ENCODE measurements around the gene PTPRF. TPM values are rescaled to one million over a fixed set of nuclear protein-coding genes. Genes with fewer than 3 reads are reported as not detected.

PTPRF gene
- total RNA-seq, 1 experiment from 2014 or later: 11.6 TPM

DNA sequence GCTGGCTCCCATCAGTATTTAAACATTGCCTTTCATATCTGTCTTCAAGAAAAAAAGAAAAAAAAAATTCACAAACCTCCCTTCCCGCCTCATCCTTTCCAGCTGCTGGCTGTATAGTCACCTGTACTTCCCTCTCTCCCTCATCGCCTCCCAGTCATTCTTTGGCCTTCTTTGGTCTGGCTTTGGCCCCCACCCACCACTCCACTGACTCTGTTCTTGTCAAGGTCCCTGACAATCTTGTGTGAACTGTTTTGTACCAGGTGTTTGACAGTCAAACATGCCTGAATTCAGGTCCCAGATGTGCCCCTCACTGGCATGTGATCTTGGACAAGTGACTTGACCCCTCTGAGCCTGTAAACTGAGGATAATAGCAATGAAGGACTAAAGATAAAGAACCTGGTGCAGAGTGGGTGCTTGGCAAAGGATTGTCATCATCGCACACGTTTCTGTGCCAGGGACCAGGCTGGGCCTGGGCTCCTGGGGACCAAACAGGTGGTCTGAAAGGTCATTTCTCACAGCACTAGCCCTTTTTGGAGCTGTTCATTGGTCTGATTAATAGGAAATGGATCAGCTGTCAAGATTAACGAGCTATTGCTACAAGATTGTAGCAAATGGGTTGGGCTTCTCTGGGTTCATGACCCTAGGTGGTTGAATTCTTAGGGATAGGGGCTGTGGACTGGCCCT is 21.5 kb downstream of the PTPRF start:
- DNase-seq (ENCODE audit: low spot score): no peak

DNA sequence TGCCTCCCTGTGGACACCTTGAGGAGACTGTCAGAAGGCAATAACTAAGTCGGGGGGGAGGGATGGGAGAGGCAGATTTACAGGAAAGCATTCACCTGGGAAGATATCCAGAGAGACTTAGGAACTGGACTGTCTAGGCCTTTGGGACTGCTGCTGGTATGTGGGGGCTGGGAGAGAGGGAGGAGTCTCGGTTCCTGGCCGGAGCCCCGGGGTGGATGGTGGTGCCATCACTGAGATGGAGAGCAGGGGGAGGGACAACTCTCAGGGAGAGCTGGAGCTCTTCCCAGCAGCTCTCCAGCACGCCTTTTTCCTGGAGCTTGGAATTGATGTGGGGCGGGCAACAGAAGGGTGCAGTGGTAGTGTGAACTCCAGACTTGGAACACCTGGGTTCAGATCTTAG is 22.1 kb downstream of the PTPRF start:
- peak; percentile 30 for DNase-seq (ENCODE audit: low spot score)

DNA sequence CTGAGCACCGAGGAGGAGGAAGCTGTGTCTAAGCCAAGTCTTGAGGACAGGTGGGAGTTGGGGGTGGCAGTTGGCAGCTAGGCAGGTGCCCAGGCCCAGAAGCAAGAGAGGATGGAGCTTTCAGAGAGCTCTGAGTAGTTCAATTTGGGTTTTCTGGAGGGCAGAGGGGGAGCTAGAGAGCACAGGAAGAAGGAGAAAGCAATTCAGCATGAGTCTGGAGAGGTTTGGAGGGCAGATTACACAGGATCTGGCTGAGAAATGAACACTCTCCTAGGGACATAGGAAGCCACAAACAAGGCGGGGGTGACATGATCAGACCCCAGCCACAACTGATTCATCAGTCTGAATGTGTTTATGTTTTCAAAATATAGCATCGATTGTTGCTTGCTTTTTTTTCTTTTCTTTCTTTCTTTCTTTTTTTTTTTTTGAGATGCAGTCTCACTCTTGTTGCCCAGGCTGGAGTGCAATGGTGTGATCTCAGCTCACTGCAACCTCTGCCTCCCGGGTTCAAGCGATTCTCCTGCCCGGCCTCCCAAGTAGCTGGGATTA is 23.8 kb downstream of the PTPRF start:
- DNase-seq (ENCODE audit: low spot score): peak; percentile 64

DNA sequence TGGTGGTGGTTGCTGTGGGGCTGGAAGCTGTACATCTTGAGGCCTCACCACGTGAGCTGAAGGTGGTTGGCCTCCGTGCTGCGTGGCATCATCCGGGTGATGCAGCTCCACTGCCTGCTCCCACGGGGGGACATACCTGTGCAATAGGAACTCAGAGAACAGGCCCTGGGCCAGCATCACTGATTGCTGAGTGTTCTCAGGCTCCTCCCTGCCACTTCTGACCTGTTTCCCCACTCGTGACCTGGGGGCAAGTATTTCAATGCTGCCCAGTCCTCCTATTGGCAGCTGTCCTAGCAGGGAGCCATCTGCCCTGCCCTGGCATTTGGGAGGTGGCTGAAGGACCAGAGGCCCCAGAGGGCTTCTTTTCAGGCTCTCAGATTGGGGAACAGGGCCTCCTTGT is 26.1 kb downstream of the PTPRF start:
- DNase-seq (ENCODE audit: low spot score): no peak

DNA sequence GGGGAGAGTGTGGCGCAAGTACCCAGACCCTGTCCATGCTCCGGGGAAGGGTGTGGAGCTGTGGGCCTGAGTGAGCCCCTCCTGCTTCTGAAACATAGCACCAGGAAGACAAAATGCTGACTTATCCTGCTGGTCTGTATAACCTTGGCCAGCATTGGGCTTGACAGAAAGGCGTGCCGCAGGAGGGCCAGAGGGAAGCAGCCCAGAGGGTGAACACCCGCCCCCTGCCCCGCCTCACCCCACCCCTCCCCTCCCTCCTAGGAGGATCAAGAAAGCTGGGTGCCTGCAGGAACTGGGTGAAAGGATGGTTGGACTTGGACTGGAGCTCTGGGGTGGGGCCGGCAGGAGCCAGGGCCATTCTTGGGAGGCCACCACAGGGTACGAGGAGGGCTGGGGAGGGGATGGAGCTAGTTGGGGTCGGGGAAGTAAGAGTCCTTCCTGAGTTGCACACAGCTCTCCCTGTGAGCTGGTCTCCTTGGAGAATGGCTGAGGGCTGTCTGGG is 27.1 kb downstream of the PTPRF start:
- no peak for DNase-seq (ENCODE audit: low spot score)

DNA sequence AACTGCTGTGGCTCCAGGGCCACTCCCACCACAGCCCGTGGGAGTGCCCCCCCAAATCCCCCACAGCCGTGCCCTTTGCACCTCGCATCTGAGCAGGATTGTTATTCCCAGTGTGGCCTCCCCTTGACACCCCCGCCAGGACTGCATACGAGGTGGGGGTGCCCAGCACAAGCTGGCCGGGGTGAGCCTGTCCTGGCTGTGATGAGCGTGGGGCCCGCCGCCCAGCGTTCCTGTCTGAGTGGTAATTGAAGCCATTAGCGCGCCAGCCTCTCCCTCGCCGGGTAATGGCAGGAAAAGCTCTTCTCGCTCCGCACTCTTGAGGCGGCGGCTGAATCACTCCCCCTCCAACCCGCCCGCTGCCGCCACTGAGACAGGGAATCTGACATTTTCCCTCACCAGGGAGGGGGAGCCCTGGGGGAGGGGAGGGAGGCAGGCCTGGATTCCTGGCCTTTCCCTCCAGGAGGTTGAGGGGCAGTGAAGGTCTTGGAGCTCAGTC is 27.7 kb downstream of the PTPRF start:
- DNase-seq (ENCODE audit: low spot score): no peak

DNA sequence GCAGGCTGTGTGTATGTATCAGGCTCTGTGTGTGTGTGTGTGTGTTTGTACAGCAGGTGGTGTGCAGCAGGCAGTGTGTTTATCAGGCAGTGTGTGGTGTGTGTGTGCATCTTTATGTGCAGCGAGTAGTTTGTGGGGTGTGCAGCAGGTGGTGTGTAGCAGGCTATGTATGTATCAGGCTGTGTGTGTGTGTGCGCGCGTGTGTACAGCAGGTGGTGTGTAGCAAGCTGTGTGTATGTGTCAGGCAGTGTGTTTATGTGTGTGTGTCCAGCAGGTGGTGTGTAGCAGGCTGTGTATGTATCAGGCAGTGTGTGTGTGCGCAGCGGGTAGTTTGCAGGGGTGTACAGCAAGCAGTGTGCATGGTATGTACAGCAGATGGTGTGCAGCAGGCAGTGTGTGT is 29.0 kb downstream of the PTPRF start:
- no peak for DNase-seq (ENCODE audit: low spot score)

DNA sequence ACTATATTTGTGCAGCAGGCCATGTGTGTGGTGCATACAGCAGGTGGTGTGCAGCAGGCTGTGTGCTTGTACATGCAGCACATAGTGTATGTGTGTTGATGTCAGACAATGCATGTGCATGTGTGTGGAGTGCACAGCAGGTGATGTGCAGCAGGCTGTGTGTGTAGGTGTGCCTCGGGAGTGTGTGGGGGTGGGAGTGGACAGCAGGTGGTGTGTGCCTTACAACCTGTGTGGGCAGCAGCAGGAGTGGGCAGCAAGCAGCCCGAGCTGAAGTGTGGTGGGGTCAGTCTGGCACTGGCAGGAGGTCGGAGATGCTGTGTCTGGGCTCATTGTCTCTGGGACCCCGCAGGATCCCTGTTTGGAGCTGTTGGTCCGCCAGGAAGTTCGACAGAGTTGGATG is 29.6 kb downstream of the PTPRF start:
- no peak for DNase-seq (ENCODE audit: low spot score)

DNA sequence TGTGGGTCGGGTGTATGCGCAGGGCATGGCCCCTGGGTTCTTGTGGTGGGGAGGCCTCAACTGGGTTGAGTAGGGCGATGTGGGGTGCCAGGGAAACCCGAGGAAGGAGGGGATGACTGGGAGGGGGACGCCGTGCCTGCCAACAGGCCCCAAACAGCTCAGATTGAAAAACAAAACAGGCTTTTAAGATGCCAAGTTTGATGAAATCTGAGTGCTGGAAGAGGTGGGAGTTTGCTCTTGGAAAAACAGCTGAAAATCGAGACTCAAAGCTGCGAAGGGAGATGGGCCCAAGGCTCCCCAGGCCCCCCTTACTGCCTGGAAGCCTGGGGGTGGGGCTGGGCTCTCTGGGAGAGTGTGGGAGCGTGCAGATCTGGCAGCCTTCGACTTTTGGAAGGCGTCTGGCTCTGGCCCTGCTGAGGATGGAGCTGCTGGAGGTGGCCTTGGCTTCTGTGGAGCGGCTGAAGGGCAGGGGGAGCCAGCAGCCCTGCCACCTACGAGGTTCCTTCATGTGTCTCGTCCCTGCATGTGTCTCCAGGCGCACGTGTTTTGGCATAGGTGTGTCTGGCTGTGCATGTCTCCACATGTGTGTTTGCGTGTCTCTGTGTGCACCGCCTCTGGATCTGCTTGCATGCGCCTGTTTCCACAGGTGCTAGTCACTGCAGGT is 33.3 kb downstream of the PTPRF start:
- DNase-seq (ENCODE audit: low spot score): no peak

DNA sequence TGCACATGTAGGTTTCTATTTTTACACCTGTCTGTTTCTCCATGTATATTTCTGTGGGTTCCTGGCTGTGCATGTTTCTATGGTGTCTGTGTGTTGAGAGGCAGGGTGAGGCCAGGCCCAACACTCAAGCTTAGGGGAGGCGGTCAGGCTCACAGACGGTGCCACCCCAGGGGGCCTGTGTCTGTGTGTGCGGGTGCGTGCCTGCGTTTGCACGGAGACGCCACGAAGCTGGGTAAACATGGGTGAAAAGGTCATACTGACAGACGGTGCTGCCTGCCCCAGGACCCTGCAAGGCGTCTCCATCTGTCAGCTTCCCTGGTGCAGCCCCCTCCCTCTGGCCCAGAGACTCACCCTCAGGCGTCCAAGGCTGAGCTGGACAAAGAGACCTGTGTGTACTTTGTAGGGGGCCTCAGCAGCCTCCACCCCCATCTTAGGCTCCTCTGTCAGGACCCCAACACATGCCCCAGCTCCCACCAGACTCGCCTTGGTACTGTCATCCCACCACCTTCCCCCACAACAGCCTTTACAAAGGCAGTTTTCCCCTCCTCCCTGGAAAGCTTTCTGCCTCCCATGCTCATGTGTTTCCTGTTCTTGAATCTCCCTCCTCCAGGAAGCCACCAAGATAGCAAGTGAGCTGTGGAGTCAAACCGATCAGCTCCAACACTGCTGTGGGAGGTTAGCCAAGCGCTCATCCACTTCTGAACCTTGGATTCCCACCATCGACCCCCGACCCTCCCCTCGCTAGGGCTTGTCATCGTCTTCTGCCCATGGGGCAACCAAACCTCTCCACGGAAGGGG is 34.1 kb downstream of the PTPRF start:
- DNase-seq (ENCODE audit: low spot score): no peak

DNA sequence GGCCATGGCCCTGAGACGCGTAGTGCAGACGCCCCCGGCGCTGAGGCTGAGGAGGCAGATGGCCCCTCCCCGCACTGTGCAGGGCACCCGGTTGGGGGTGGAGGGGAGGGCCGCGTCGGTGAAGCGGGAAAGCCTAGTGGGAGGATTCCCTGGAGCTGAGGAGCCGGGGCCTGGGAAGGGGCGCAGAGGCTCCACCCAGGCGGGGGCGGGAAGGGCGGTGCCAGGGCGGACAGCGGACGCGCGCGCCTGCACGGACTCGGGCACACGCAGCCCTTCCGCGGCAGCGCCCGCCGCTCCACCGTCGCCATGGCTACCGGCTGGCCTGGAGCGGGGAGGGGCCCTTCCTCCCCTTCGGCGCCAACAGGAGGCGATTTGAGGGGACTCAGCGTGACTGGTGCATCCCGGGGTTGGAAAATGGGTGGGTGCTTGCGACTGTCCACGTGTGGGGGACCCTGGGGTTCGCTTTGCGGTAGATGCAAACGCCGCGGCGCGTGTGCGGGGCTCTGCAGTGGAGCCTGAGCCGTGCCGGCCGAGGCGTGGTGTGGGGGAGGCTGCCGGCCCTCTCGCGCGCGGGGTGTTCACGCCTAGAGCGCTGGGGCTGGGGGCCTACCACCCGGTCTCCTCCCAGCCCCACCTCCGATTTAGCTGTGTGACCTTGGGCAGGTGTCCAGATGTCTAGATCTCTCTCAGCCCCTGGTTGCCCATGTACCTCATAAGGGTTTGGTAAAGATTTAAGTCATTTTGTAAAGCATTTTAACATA is 35.1 kb downstream of the PTPRF start:
- DNase-seq (ENCODE audit: low spot score): no peak

DNA sequence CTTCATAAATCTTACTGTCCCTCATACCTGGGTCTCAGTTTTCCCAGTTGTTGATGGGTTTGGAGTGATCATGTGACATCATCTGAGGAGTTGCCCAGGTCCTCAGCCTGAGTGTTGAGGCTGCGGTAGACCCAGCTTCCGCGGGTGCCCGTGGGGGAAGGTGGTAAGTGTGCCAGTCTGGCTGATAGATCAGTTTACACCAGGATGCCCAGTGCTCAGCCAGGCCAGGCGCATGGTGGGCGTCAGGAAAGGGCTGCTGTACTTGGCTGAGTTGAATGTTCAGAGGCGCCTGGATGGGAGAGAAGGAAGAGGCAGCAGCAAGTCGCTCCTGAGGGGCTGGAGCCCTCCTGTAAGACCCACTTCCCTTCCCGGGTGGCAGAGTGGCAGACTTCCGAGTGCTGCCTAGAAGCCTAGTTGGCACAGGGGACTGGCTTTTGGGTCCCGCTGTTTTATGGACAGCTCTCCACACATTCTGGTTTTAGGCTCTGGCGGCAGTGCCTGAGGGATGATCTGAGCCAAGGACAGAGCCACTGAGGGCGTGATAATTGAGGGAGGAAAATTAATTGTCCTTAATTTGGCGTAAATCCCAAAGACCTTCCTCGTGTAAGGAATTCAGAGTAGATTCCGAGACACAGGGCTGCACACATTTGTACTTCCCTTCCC is 35.8 kb downstream of the PTPRF start:
- DNase-seq (ENCODE audit: low spot score): no peak

DNA sequence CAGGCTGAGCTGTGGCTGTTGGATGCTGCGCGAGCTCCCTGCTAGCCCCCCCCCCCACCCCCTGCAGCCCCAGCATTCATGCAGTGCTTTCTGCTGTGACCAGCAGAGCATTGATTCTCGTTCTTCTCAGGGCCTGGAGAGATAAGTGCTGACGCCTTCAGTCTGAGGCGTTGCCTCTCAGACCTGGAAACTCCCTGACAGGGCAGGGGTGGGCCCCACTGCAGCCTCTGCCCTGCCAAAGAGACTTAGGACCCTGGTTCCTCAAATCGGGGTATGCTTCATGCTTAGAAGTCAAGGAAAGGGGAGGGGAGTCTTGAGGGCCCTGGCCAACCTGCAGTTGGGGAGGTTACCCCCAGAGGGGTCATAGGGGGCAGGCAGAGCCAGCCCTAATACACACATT is 38.5 kb downstream of the PTPRF start:
- DNase-seq (ENCODE audit: low spot score): no peak

DNA sequence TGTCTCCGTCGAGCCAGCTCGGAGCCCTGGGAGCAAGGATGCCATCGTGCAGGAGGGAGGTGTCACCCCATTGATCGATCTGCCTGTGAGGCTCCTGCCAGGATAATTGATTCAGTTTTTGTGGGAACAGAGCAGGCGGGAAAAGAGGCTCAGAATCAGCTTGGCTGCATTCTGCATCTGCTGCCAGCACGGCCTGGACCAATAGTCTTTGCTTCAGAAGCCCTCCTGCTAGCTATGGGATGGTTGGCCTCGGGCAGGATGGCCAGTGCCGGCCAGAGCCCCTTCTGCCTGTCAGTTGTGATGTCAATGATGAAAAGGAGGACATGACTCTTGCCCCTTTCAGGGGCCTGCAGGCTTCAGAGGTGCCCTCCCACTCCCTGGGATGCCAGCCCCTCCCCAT is 39.6 kb downstream of the PTPRF start:
- no peak for DNase-seq (ENCODE audit: low spot score)

DNA sequence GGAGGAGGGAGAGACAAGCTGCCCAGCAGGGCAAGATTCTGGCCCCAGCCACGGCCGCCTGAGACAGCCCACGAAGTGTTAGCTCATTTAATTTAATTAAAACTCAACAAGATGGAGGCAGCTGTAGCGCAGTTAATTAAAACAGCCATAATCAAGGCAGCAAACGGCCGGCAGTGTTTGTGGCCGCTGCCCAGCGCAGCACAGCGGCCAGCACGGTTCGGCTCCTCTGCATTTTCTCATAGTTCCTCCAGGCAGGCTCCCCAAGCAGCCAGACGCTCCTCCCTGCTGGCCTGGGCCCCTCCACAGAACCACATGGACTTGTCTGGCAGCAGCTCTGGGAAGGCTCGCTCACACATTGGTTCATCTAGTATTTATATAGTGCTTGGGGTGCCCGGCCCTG is 40.0 kb downstream of the PTPRF start:
- no peak for DNase-seq (ENCODE audit: low spot score)

DNA sequence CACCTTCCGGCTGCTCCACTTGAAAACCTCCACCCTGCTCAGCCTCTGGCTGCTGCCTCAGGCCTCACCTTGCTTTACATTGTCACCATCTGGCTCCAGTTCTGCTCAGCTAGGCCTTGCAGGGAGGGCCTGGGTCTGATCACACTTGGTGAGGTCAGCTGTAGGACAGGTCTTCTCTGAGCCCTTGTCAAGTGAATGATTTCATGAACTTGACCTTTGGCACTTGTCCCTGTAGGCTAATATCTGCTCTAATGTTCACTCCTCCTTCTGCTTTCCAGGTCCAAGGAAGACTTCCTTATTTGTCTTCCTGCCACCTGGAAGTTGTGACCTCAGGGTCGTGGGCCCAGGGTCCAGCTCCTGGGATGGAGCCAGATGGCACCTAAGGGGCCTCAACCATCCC is 41.4 kb downstream of the PTPRF start:
- no peak for DNase-seq (ENCODE audit: low spot score)

DNA sequence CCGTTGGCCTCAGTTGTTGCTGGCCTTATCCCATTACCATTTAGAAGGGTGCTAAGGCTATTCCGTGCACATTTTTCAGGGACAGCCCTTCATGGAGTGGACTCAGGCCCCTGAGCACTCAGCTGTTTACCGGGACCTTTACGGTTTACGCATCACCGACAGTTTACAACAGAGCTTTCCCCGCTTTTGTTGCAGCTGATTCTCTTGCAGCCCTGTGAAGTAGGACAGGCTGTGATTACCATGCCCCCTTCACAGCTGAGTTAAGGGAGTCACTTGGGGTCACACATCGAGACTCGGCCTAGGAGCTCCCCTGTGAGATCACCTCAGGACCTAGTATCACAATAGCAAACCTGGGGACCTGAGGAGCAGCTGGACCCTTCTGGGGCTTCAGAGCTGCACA is 41.9 kb downstream of the PTPRF start:
- no peak for DNase-seq (ENCODE audit: low spot score)

DNA sequence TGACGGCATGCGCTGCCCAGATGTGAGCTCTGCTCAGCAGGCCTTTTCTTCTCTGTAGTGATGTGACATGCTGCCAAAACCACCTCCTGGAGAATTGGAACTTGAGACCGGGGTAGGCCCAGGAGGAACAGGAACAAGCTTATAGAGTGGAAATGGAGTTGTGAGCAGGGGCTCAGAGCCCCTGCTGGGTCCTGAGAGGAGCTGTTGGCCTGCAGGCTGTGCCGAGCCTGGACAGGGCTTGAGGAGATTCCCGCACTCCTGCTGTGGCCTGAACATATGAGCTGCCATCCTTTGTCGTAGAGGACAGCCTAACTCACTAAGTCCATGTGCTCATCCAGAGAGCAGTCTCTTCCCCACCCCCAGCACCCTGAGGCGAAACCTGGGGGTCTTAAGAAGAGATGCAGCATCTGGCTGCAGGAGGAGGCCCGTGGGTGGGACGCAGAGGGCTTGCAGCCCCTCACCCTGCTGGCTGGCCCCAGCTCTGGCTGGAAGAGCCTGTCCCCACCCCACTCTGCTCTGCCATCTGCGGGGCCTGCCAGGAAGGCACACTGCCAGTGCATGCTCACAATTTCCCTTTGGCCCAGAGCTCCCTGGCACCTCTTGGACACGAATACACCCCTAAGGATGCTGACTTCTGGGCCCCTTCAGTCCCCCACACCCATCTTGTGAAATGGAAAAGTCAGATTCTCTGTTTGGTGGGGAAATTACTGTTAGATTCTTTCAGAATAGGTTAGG is 42.5 kb downstream of the PTPRF start:
- DNase-seq (ENCODE audit: low spot score): no peak

DNA sequence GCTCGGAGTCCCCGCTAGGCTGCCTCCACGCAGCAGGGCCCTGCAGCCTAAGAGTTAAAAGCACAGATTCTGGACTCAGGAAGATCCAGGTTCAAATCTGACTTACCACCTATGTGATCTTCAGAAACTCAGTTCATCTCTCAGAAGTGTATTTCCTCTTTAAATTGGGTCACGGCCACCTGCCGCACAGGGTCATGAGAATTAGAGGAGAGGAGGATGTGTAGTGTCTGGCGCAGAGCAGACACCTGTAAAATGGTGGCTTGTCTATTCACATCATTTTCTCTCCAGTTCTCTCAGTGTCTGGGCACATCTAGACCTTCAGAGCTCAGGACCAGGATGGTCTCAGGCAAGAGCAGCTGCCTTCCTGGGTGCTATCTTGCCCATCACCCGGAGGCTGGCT is 45.8 kb downstream of the PTPRF start:
- DNase-seq (ENCODE audit: low spot score): no peak
